GM23248 (cell line): ENCODE data around the gene MRPL33.

Experiments
- EZH2 ChIP-seq: fragments of 200-600 bp; sonication (generic); IDR thresholded peaks from 2 replicates; pipeline ENCODE4 v1.6.1; 2018; ENCODE audit warnings: antibody characterized with exemption, mild to moderate bottlenecking; ENCODE audit not compliant: insufficient read depth, poor library complexity, severe bottlenecking
- EZH2phosphoT487 ChIP-seq: fragments of 200-600 bp; sonication (generic); IDR thresholded peaks from 2 replicates; pipeline ENCODE4 v1.6.1; 2018; ENCODE audit warnings: antibody characterized with exemption, moderate library complexity, mild to moderate bottlenecking, low read depth; ENCODE audit not compliant: insufficient read depth

DNA sequence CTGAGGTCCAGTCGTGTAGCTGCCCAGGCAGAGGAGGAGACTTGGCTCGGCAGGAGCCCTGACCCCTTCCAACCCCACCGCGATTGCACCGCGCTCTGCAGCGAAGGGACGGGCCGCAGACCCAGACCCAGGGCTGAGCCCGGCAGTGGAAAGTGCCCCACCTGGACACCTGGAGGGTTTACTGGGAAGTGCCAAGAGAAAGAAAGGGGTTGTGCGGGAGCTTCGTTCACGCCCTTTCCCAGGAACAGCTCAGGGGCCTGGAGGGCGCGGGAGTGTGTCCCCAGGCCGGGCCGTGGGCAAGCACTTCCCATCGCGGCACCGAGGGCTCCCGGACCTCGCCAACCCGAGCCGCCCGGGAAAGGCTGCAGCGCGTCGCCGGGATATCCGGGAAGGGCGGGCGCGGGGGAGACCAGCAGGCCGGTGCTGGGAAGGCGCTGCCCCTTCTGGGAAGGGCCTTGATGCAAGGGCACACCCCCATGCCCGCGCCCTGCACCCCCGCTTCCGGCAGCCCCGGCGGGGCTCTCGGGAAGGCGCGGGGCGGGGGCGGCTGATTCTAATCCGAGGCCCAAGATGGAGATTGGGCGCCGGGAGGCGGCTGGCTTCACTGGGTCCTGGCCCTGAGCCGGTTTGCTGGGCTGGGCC, 36.1 kb upstream of the MRPL33 start:
- no peak for TF ChIP-seq EZH2phosphoT487
- TF ChIP-seq EZH2: no peak
